Omental fat pad (tissue), 4 donors: Measurements from ENCODE around the gene COL11A1. TPM values are rescaled to one million over a fixed set of nuclear protein-coding genes. Genes with fewer than 3 reads are reported as not detected.
A peak's percentile ranks its signal among the peaks of the same experiment; 100 is the strongest.

ENCODE experiments used
- ATAC-seq: fragments of 150-250 bp; one replicate; pipeline ENCODE4 v1.9.1; 2016; ENCODE audit warnings: mild to moderate bottlenecking, moderate library complexity; ENCODE audit not compliant: low FRiP score
- DNase-seq: peaks from one replicate; pipeline ENCODE4 v3.0.0-alpha.2; 2019; ENCODE audit warnings: low spot score
- CTCF ChIP-seq, 3 donors: fragments of 450-650 bp; IDR thresholded peaks; one replicate each; pipeline ENCODE4 v1.5.1; 2016 to 2017; ENCODE audit warnings: antibody characterized with exemption in 3 of 3, mild to moderate bottlenecking in 3 of 3, moderate library complexity in 2 of 3
- total RNA-seq, 4 donors: library from RNA; depleted of rRNA; stranded (reverse); fragments of >200 nt; gene quantifications; one replicate each; pipeline ENCODE4 v1.1.0, GENCODE V29; 2016

The COL11A1 gene
- total RNA-seq, 4 donors from 2014 or later, result 0.06 to 1.7 (median 0.65) TPM; not detected in 1

GRCh38 chr1:102896771-102897170 is 211.6 kb downstream of the COL11A1 start:
- DNase-seq (no peak), ATAC-seq (no peak)
- no peak for TF ChIP-seq CTCF (IDR thresholded peaks at IDR 0.05)

GRCh38 chr1:102896286-102896685 is 212.0 kb downstream of the COL11A1 start:
- no peak for DNase-seq
- no peak for ATAC-seq
- no peak for TF ChIP-seq CTCF (IDR thresholded peaks at IDR 0.05)

GRCh38 chr1:102891868-102892625 is 216.3 kb downstream of the COL11A1 start:
- TF ChIP-seq CTCF (IDR thresholded peaks at IDR 0.05), result no peak
- DNase-seq (no peak), ATAC-seq (peak; percentile 62)

- no peak for DNase-seq
Measured at GRCh38 chr1:102886638-102887037, 221.7 kb downstream of the COL11A1 start.

GRCh38 chr1:102884238-102884637 is 224.1 kb downstream of the COL11A1 start:
- ATAC-seq, result no peak
- no peak for DNase-seq
- TF ChIP-seq CTCF (IDR thresholded peaks at IDR 0.05), result no peak

More at GRCh38 chr1:102886638-102887037, 221.7 kb downstream of the COL11A1 start:
- no peak for TF ChIP-seq CTCF (IDR thresholded peaks at IDR 0.05)
- ATAC-seq, result no peak

GRCh38 chr1:102879439-102879993 is 228.8 kb downstream of the COL11A1 start:
- DNase-seq, result no peak
- no peak for ATAC-seq
- no peak for TF ChIP-seq CTCF (IDR thresholded peaks at IDR 0.05)

GRCh38 chr1:102875756-102876155 is 232.6 kb downstream of the COL11A1 start:
- no peak for ATAC-seq
- DNase-seq, result no peak
- TF ChIP-seq CTCF (IDR thresholded peaks at IDR 0.05), result no peak
